ENCODE results near the gene PLCB1.

Gene PLCB1

GRCh38 chr20:8389381-8390036 is 257.4 kb downstream of the PLCB1 start:
- Histone ChIP-seq H3K4me1 (ENCODE audit: insufficient read depth, low read length) (peaks cover 20% of the 10 kb centered on the region), H3K36me3 (ENCODE audit: insufficient read depth, low read length) (no peaks in the 10 kb centered on the region), H3K27ac (ENCODE audit: low read depth, low read length) (no peak overlapping the region), H3K9ac (ENCODE audit: low read length) (no peak overlapping the region), H3K9me3 (ENCODE audit: low read length) (no peaks in the 10 kb centered on the region), H3K4me3 (ENCODE audit: low read depth in 1 of 2, low read length in 2 of 2) (no peak overlapping the region), H3K27me3 (ENCODE audit: control insufficient read depth in 1 of 2, insufficient read depth in 2 of 2, low read length in 2 of 2) (no peaks in the 10 kb centered on the region)

GRCh38 chr20:8390037-8390433 is 258.0 kb downstream of the PLCB1 start:
- no peaks in the 10 kb centered on the region for H3K9me3 ChIP-seq (ENCODE audit: low read length)
- no peak overlapping the region for H3K9ac ChIP-seq (ENCODE audit: low read length)
- no peaks in the 10 kb centered on the region for H3K27me3 ChIP-seq (ENCODE audit: control insufficient read depth in 1 of 2, insufficient read depth in 2 of 2, low read length in 2 of 2)
- H3K36me3 ChIP-seq (ENCODE audit: insufficient read depth, low read length): no peaks in the 10 kb centered on the region
- no peak overlapping the region for H3K27ac ChIP-seq (ENCODE audit: low read depth, low read length)
- peaks cover 20% of the 10 kb centered on the region for H3K4me1 ChIP-seq (ENCODE audit: insufficient read depth, low read length)
- no peak overlapping the region for H3K4me3 ChIP-seq (ENCODE audit: low read depth in 1 of 2, low read length in 2 of 2)

DNA sequence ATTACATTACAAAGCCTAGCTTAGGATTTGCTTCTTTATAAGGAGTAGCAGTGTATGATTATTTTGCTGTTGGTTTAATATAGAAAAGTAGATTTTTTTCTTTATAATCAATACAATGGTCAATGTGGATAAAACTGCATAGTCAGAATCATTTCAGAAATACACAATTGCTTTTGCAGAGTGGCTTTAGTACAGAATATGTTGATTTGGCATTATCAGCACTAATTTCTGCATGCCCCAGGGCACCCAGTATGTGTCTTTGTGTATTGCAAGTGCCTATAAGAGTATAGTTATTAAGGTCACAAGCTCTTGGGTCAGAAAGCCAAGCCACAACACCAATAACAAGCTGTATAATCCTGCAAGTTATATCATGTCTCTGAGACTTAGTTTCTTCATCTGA is 258.4 kb downstream of the PLCB1 start:
- Histone ChIP-seq H3K9ac (ENCODE audit: low read length) (no peak overlapping the region), H3K4me3 (ENCODE audit: low read depth in 1 of 2, low read length in 2 of 2) (no peak overlapping the region), H3K9me3 (ENCODE audit: low read length) (no peaks in the 10 kb centered on the region), H3K36me3 (ENCODE audit: insufficient read depth, low read length) (no peaks in the 10 kb centered on the region), H3K27ac (ENCODE audit: low read depth, low read length) (no peak overlapping the region), H3K27me3 (ENCODE audit: control insufficient read depth in 1 of 2, insufficient read depth in 2 of 2, low read length in 2 of 2) (no peaks in the 10 kb centered on the region), H3K4me1 (ENCODE audit: insufficient read depth, low read length) (peaks cover 20% of the 10 kb centered on the region)

DNA sequence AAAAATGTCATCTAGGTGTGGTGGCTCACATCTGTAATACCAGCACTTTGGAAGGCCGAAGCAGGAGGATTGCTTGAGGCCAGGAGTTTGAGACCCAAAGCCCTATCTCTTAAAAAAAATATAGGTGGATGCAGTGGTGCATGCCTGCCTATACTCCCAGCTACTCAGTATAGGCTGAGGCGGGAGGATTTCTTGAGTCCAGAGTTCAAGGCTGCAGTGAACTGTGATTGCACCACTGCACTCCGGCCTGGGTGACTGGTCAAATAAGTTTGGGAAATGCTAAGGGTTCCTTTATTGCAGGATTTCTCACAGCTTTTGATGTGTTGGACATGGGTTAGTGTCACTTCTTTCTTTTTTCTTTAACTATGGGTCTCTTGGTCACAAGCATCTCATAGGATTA is 261.3 kb downstream of the PLCB1 start:
- Histone ChIP-seq H3K36me3 (ENCODE audit: insufficient read depth, low read length) (no peaks in the 10 kb centered on the region), H3K27me3 (ENCODE audit: control insufficient read depth in 1 of 2, insufficient read depth in 2 of 2, low read length in 2 of 2) (no peaks in the 10 kb centered on the region), H3K9me3 (ENCODE audit: low read length) (no peaks in the 10 kb centered on the region), H3K4me3 (ENCODE audit: low read depth in 1 of 2, low read length in 2 of 2) (no peak overlapping the region), H3K27ac (ENCODE audit: low read depth, low read length) (no peak overlapping the region), H3K9ac (ENCODE audit: low read length) (no peak overlapping the region), H3K4me1 (ENCODE audit: insufficient read depth, low read length) (peaks cover 19% of the 10 kb centered on the region)

GRCh38 chr20:8394308-8394945 is 262.4 kb downstream of the PLCB1 start:
- H3K27me3 ChIP-seq (ENCODE audit: control insufficient read depth in 1 of 2, insufficient read depth in 2 of 2, low read length in 2 of 2): no peaks in the 10 kb centered on the region
- H3K4me1 ChIP-seq (ENCODE audit: insufficient read depth, low read length): peaks cover 9% of the 10 kb centered on the region
- no peaks in the 10 kb centered on the region for H3K36me3 ChIP-seq (ENCODE audit: insufficient read depth, low read length)
- no peak overlapping the region for H3K4me3 ChIP-seq (ENCODE audit: low read depth in 1 of 2, low read length in 2 of 2)
- H3K9ac ChIP-seq (ENCODE audit: low read length): no peak overlapping the region
- H3K9me3 ChIP-seq (ENCODE audit: low read length): no peaks in the 10 kb centered on the region
- H3K27ac ChIP-seq (ENCODE audit: low read depth, low read length): no peak overlapping the region

DNA sequence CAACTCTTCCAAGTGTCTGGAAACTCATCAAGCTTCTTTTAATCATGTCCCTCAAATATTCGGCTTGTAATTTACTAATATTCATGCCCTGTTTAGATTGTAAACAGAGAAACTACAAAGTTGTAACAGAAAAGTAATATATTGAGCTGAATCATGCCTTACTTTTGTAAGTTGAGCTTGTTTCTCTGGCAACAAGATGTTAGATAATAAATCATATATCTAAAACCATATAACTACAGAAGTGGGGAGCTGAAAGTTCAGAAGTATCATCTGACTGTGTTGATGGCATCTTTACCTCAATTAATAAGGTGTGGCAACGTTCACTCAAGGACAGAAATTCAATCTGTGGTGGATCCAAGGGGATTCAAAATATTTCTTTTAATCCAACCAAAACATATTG is 263.9 kb downstream of the PLCB1 start:
- H3K36me3 ChIP-seq (ENCODE audit: insufficient read depth, low read length): no peaks in the 10 kb centered on the region

GRCh38 chr20:8398263-8399051 is 266.4 kb downstream of the PLCB1 start:
- Histone ChIP-seq H3K27me3 (ENCODE audit: control insufficient read depth in 1 of 2, insufficient read depth in 2 of 2, low read length in 2 of 2) (no peaks in the 10 kb centered on the region), H3K4me3 (ENCODE audit: low read depth in 1 of 2, low read length in 2 of 2) (no peak overlapping the region), H3K4me1 (ENCODE audit: insufficient read depth, low read length) (peaks cover 13% of the 10 kb centered on the region), H3K36me3 (ENCODE audit: insufficient read depth, low read length) (no peaks in the 10 kb centered on the region), H3K9me3 (ENCODE audit: low read length) (no peaks in the 10 kb centered on the region), H3K27ac (ENCODE audit: low read depth, low read length) (no peak overlapping the region), H3K9ac (ENCODE audit: low read length) (no peak overlapping the region)

More for the DNA sequence above, 263.9 kb downstream of the PLCB1 start:
- no peak overlapping the region for H3K4me3 ChIP-seq (ENCODE audit: low read depth in 1 of 2, low read length in 2 of 2)
- H3K27ac ChIP-seq (ENCODE audit: low read depth, low read length): no peak overlapping the region
- peaks cover 5% of the 10 kb centered on the region for H3K4me1 ChIP-seq (ENCODE audit: insufficient read depth, low read length)
- H3K27me3 ChIP-seq (ENCODE audit: control insufficient read depth in 1 of 2, insufficient read depth in 2 of 2, low read length in 2 of 2): no peaks in the 10 kb centered on the region
- no peaks in the 10 kb centered on the region for H3K9me3 ChIP-seq (ENCODE audit: low read length)
- no peak overlapping the region for H3K9ac ChIP-seq (ENCODE audit: low read length)

- H3K27ac ChIP-seq (ENCODE audit: low read depth, low read length): no peak overlapping the region
- peaks cover 13% of the 10 kb centered on the region for H3K4me1 ChIP-seq (ENCODE audit: insufficient read depth, low read length)
- no peaks in the 10 kb centered on the region for H3K9me3 ChIP-seq (ENCODE audit: low read length)
- no peak overlapping the region for H3K4me3 ChIP-seq (ENCODE audit: low read depth in 1 of 2, low read length in 2 of 2)
- no peaks in the 10 kb centered on the region for H3K27me3 ChIP-seq (ENCODE audit: control insufficient read depth in 1 of 2, insufficient read depth in 2 of 2, low read length in 2 of 2)
- no peak overlapping the region for H3K9ac ChIP-seq (ENCODE audit: low read length)
- no peaks in the 10 kb centered on the region for H3K36me3 ChIP-seq (ENCODE audit: insufficient read depth, low read length)
Observed at GRCh38 chr20:8399947-8400346, 267.9 kb downstream of the PLCB1 start.

- Histone ChIP-seq H3K27ac (ENCODE audit: low read depth, low read length) (no peak overlapping the region), H3K4me3 (ENCODE audit: low read depth in 1 of 2, low read length in 2 of 2) (no peak overlapping the region), H3K36me3 (ENCODE audit: insufficient read depth, low read length) (no peaks in the 10 kb centered on the region), H3K9ac (ENCODE audit: low read length) (no peak overlapping the region), H3K4me1 (ENCODE audit: insufficient read depth, low read length) (peaks cover 13% of the 10 kb centered on the region), H3K9me3 (ENCODE audit: low read length) (no peaks in the 10 kb centered on the region), H3K27me3 (ENCODE audit: control insufficient read depth in 1 of 2, insufficient read depth in 2 of 2, low read length in 2 of 2) (no peaks in the 10 kb centered on the region)
Observed at GRCh38 chr20:8400486-8400885, 268.4 kb downstream of the PLCB1 start.

GRCh38 chr20:8401556-8401955 is 269.5 kb downstream of the PLCB1 start:
- Histone ChIP-seq H3K27ac (ENCODE audit: low read depth, low read length) (no peak overlapping the region), H3K9me3 (ENCODE audit: low read length) (no peaks in the 10 kb centered on the region), H3K36me3 (ENCODE audit: insufficient read depth, low read length) (no peaks in the 10 kb centered on the region), H3K27me3 (ENCODE audit: control insufficient read depth in 1 of 2, insufficient read depth in 2 of 2, low read length in 2 of 2) (no peaks in the 10 kb centered on the region), H3K9ac (ENCODE audit: low read length) (no peak overlapping the region), H3K4me1 (ENCODE audit: insufficient read depth, low read length) (peaks cover 13% of the 10 kb centered on the region), H3K4me3 (ENCODE audit: low read depth in 1 of 2, low read length in 2 of 2) (no peak overlapping the region)

DNA sequence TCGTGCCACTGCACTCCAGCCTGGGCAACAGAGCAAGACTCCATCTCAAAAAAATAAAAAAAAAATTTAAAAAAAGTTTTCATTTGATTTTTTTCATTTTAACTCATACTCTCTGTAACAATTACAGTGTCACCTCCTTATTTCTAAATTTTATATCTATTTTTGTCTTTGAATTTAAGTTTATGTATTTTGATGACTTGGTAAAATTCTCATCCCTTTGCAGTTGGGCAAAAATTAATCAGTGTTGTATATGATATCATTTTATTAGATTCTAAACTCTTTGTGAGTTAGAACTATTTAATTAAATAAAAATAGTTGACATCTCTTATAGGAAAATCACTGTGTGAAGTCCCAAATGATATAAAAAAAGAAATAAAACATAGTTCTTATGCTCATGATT is 270.7 kb downstream of the PLCB1 start:
- Histone ChIP-seq H3K27me3 (ENCODE audit: control insufficient read depth in 1 of 2, insufficient read depth in 2 of 2, low read length in 2 of 2) (no peaks in the 10 kb centered on the region), H3K4me1 (ENCODE audit: insufficient read depth, low read length) (peaks cover 13% of the 10 kb centered on the region), H3K36me3 (ENCODE audit: insufficient read depth, low read length) (no peaks in the 10 kb centered on the region), H3K9ac (ENCODE audit: low read length) (no peak overlapping the region), H3K9me3 (ENCODE audit: low read length) (no peaks in the 10 kb centered on the region), H3K4me3 (ENCODE audit: low read depth in 1 of 2, low read length in 2 of 2) (no peak overlapping the region), H3K27ac (ENCODE audit: low read depth, low read length) (no peak overlapping the region)

Measured in muscle layer of colon (tissue), 2 donors.